ENCODE results near the gene NLK. TPM values are rescaled to one million over a fixed set of nuclear protein-coding genes. Genes with fewer than 3 reads are reported as not detected.

The NLK gene
- total RNA-seq, 4 donors from 2014 or later: 24.7 to 37.5 (median 32.4) TPM

- H3K4me3 ChIP-seq: no peak overlapping the region
- TF ChIP-seq EP300 (IDR thresholded peaks at IDR 0.05) (no peak), POLR2A (IDR thresholded peaks at IDR 0.05) (no peak)
- H3K4me1 ChIP-seq: no peaks in the 10 kb centered on the region
- peak in 1 of 2 donors; percentile 5 for DNase-seq (ENCODE audit: low spot score in 2 of 2)
- H3K36me3 ChIP-seq: no peaks in the 10 kb centered on the region
- WGBS, 2 donors: 4 to 9% methylated on average over 2 of the region's 2 CpGs
- no peaks in the 10 kb centered on the region for H3K27me3 ChIP-seq
- no peaks in the 10 kb centered on the region for H3K9me3 ChIP-seq
- H3K27ac ChIP-seq: no peak overlapping the region
These were observed 34.0 kb upstream of the NLK start for GRCh38 chr17:28008513-28008912.

GRCh38 chr17:28010406-28010805 lies 32.1 kb upstream of the NLK start:
- no peak overlapping the region for H3K4me3 ChIP-seq
- no peaks in the 10 kb centered on the region for H3K36me3 ChIP-seq
- H3K4me1 ChIP-seq: no peaks in the 10 kb centered on the region
- no peak for DNase-seq (ENCODE audit: low spot score in 2 of 2)
- WGBS, 2 donors: 33 to 73% methylated on average over 2 of the region's 2 CpGs
- H3K9me3 ChIP-seq: peaks cover 0 to 3% (median 0%) of the 10 kb centered on the region in 4 donors
- no peak overlapping the region for H3K27ac ChIP-seq
- TF ChIP-seq EP300 (IDR thresholded peaks at IDR 0.05) (no peak), POLR2A (IDR thresholded peaks at IDR 0.05) (no peak)
- TF ChIP-seq, protein P1, sequence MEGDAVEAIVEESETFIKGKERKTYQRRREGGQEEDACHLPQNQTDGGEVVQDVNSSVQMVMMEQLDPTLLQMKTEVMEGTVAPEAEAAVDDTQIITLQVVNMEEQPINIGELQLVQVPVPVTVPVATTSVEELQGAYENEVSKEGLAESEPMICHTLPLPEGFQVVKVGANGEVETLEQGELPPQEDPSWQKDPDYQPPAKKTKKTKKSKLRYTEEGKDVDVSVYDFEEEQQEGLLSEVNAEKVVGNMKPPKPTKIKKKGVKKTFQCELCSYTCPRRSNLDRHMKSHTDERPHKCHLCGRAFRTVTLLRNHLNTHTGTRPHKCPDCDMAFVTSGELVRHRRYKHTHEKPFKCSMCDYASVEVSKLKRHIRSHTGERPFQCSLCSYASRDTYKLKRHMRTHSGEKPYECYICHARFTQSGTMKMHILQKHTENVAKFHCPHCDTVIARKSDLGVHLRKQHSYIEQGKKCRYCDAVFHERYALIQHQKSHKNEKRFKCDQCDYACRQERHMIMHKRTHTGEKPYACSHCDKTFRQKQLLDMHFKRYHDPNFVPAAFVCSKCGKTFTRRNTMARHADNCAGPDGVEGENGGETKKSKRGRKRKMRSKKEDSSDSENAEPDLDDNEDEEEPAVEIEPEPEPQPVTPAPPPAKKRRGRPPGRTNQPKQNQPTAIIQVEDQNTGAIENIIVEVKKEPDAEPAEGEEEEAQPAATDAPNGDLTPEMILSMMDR (IDR thresholded peaks at IDR 0.05): no peak
- no peaks in the 10 kb centered on the region for H3K27me3 ChIP-seq

- H3K4me3 ChIP-seq: no peak overlapping the region
- TF ChIP-seq EP300 (IDR thresholded peaks at IDR 0.05) (no peak), POLR2A (IDR thresholded peaks at IDR 0.05) (no peak)
- TF ChIP-seq, protein P1 (IDR thresholded peaks at IDR 0.05): no peak
- H3K27ac ChIP-seq: no peak overlapping the region
- H3K36me3 ChIP-seq: no peaks in the 10 kb centered on the region
- H3K4me1 ChIP-seq: no peaks in the 10 kb centered on the region
- no peaks in the 10 kb centered on the region for H3K27me3 ChIP-seq
- H3K9me3 ChIP-seq: peaks cover 0 to 3% (median 0%) of the 10 kb centered on the region in 4 donors
- WGBS, 2 donors: 70 to 80% methylated on average over 4 of the region's 4 CpGs
- DNase-seq (ENCODE audit: low spot score in 2 of 2): no peak
These were observed 23.9 kb upstream of the NLK start for GRCh38 chr17:28018439-28019070.

DNA sequence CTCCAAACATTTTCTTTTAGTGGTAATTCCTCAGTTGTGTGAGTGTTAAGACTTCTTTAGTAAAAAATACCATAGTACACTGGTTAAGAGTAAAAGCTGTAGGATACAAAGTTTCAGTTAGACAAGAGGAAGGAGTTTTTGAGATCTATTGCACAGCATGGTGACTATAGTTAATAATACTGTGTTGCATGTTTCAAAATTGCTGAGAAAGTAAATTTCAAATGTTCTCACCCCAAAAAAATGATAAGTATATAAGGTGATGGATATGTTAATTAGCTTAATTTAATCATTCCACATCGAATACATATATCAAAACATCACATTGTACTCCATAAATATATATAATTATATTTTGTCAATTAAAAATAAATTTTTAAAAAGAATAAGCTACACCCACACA lies 22.0 kb upstream of the NLK start:
- TF ChIP-seq, protein P1 (IDR thresholded peaks at IDR 0.05): no peak
- TF ChIP-seq POLR2A (IDR thresholded peaks at IDR 0.05) (no peak), EP300 (IDR thresholded peaks at IDR 0.05) (no peak)

DNA sequence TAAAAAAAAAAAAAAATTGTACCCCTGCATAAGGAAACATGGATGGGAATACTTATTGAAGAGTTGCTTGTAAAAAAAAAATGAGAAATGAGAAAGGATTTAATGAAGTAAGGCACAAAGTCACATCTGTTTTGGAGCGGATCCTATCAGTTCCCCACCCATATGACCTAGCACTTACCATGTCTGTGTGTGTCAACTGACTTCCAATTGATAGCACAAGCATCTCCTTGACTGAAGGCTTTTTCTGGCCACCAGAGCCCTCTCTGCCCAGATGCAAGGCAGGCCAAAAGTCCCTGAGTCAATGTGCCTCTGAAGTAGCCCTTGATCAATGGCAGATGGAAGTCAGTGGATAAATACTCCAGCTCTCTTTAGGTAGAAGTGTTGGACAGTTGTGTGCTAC lies 13.4 kb upstream of the NLK start:
- H3K9me3 ChIP-seq: peaks cover 0 to 4% (median 0%) of the 10 kb centered on the region in 4 donors
- TF ChIP-seq, protein P1 (IDR thresholded peaks at IDR 0.05): no peak
- TF ChIP-seq EP300 (IDR thresholded peaks at IDR 0.05) (no peak), POLR2A (IDR thresholded peaks at IDR 0.05) (no peak)
- H3K27me3 ChIP-seq: no peaks in the 10 kb centered on the region
- no peak overlapping the region for H3K27ac ChIP-seq
- DNase-seq (ENCODE audit: low spot score in 2 of 2): no peak
- peaks cover 0 to 2% (median 0%) of the 10 kb centered on the region in 4 donors for H3K4me1 ChIP-seq
- no peak overlapping the region for H3K4me3 ChIP-seq
- WGBS, 2 donors: 88 to 97% methylated on average over 1 of the region's 1 CpG
- H3K36me3 ChIP-seq: no peaks in the 10 kb centered on the region

More for the DNA sequence above, 22.0 kb upstream of the NLK start:
- 64 to 70% methylated on average over 1 of the region's 1 CpG for WGBS, 2 donors
- no peak overlapping the region for H3K4me3 ChIP-seq
- no peak for DNase-seq (ENCODE audit: low spot score in 2 of 2)
- no peaks in the 10 kb centered on the region for H3K9me3 ChIP-seq
- no peak overlapping the region for H3K27ac ChIP-seq
- no peaks in the 10 kb centered on the region for H3K36me3 ChIP-seq
- no peaks in the 10 kb centered on the region for H3K27me3 ChIP-seq
- no peaks in the 10 kb centered on the region for H3K4me1 ChIP-seq

Measured in tibial nerve (tissue), 4 donors.